Measurements from ENCODE around the gene PANK4.

PANK4 gene

DNA sequence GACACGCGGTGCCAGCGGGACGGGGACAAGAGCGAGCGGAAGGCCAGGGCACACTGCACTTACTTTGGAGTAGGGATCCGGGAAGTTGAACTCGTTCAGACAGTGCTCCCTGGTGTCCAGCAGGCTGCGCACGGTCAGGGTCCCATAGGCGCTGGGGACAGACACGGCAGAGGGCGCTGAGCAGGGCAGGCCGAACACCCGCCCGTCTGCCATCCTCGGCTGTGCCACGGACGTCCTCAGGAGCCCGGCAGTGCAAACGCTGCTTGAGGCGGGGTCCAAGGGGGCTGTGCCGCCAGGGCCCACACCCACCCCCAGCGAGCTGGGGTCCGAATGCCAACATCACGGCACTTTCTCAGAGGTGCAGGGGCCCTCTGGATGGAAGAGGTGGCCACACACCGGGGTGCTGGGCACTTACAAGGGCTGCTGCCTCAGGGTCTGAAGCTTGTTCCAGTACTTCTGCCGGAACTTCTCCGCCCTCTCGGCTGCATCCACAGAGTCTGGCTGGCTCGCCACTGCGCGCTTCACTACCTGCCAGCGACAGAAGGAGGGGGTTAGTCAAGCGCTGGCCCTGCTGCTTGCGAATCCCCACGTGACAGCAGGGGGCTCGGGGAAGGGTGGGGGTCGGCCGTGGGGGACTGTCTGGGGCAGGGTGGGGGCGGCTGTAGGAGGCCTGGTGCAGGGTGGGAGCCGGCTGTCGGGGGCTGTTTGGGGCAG, 12.3 kb downstream of the PANK4 start:
- no peak for DNase-seq

DNA sequence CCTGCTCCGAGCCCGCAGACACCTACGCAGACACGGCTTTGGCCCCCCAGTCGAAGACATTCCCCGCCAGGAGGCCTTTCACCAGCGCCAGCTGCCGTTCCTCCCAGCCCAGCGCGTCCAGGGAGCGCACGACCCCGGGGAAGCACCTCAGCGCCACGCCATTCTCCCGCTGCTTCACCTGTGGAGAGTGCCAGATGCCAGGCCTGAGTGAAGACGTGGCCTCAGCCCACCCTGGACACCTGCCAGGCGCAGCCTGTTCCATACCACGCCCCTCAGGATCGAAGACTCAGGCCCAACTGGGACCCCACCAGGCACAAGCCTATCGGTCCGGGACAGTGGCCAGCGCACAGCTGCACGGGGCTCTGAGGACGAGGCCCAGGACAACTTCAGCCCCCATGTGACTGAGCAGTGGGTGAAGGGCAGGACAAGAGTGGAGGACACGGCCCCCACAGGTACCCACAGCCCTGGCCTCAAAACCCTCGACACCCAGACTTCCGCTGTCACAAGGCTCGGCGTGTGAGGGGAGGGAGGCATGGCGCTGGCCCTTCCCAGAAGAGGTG, 13.5 kb downstream of the PANK4 start:
- DNase-seq: no peak

DNA sequence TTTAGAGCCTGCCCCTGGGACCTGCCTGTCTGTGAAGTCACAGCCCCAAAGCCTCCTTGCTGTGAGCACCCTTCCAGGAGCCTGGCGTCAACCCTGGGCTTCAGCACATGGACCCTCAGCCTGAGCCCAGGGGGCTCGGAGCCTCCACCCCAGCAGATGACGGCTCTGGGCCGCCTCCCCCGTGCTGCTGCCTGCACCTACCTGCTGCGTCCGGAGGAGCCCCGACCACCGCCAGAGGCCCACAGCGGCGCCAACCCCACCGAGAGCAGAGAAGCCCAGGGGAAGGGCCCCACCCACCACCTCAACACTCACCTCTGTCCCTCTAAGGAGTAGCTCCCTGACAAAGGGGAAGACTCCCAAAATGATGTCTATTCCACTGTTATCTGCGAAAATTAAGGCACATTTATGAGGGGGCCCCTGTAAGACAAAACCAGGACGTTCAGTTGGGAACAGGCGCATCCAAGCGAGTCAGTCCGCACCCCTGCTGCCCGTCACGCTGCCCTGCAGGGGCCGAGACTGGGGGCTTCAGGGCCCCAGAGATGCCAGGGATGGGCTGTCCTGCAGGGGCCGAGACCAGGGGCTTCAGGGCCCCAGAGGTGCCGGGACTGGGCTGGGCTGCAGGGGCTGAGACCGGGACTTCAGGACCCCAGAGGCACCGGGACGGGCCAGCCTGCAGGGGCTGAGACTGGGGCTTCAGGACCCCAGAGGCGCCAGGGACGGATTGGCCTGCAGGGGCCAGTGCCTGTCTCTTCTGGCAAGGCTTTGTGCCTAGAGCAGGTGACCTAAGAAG, 15.8 kb downstream of the PANK4 start:
- no peak for DNase-seq

DNA sequence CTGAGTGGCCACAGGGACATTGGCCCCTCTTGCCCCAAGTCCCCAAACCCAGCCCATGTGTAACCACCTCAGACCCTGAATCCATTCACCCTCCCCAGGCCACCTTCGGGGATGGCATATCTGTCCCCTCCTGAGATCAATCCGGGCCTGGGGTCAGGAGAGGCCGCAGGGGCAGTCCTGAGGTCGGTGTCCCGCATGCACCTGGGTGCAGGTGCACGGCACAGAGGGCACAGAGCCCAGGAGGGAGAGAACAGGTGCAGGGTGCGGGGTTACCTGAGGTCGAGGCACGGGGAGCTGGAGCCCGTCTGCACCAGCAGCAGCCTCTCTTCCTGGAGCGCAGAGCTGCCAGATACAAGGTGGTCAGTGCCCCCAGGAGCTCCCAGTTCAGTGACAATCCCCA, 16.8 kb downstream of the PANK4 start:
- no peak for DNase-seq

DNA sequence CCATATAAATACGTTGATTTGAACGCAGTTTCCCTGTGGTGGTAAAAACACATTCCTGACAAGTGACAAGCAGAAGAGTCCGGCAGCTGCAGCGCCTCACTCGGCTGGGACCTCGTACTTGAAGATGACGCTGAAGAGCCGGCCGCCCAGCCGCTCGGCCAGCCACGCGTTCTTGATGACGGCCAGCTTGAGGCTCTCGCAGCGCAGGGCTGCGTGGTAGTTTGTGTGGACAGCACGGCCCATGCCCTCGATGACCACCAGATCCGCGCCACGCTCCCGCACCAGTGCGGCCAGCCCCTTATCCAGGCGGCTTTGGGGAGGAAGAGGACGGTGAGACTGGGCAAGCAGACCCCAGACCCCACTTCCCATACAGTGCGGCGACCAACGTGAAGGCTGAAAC, 17.6 kb downstream of the PANK4 start:
- no peak for DNase-seq

DNA sequence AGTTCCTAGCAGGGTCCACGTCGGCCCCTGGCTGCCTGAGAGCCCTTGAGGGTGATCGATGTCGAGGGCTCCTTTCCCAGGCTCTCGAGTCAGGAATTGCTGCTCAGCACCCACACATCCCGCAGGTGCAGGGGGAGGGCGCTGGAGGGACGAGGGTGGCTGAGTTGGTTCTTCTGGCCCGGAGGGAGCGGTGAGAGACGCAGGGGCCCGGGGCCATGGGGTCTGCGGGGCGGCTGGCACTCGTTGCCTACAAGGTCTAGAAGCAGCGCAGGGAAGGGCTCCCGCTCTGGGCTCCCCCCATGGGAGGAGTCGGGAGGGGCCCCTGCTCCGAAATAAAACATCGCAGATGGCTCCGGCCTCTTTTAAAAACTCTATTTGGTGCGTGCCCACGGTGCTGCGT, 18.2 kb downstream of the PANK4 start:
- no peak for DNase-seq

DNA sequence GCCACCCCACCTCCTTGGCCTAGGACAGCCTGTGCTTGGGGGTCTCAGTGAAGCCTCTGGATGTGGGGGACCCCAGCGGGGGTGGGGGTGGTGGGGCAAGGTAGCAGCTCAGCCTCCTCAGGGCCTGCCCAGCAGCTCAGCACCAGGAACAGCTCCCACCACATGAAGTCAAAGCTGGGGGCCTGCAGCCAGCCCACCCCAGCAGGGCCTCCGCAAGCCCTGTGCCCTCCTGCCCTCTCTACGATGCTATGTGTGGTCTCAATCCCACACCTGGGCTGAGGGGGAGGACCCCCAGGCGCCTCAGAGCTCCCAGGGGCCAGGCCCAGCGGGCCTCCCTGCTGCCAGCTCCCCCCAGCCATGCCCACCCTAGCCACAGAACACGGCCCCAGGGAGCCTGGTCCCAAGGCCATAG, 18.6 kb downstream of the PANK4 start:
- DNase-seq: no peak

DNA sequence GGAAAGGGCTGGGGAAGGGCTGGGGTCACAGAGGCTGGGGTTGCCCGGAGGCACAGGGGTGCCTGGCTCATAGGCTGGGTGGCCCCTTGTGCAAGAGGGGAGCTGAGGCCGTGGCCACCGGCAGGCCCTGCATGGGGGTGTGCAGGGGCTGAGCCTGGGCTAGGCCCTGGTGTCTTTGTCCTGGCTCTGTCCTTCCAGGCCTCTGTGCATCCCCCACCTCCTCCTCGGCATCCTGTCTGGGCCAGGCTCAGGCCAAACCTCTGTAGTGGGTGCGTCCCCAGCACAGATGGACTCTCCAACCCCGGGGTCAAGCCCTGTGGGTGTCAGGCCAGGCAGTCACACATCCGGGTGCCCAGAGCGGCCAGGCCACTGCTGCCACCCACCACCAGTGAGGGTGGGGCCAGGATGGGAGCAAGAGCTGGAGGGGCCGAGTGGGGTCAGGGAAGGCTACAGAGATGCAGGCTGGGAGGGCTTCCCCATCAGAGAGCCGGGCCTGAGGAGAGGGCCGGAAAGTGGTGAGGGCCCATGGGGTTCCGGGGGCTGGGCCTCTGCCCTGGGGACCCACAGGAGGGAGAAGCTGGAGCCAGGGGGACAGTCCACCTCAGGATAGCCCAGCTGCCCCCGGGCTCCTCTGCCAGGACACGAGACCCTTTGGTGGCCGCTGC, 19.4 kb downstream of the PANK4 start:
- no peak for DNase-seq

DNA sequence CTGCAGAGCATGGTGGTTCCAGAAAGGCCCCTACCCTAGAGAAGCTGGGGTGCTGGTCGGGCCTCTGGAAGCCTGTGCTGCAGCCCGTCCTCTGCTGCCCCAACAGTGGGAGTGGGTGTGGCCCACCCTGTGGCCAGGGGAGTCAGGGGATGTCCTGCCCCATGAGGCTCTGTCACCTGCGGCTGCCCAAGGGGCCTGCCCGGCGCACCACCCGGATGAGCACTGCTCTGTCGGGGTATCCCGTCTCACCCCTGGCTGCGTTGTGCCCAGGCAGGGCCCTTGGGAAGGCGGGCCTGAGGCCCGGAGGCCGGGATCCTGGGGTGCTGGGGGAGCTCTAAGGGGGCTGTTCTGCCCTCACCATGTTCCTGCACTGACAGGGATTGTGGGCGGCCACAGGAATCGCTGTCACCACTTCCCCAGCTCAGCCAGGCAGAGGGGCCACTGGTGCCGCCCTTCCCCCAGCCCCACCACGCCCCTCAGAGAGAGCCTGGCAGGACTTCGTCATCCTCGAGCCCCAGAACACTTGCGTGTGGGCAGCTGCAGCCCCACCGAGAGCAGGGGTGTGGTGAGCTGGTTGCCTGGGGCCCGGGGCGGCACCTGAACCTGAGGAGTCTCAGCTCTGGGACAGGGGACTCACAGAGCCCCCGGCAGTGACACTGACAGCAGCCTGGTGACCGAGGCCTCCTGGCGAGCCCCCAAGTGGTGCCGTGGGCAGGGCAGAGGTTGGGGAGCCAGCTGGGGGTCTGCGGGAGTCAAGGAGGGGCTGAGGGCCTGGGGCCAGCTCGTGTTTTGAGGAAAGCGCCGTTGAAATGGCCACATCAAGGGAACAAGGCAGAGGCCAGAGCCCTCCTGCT, 20.2 kb downstream of the PANK4 start:
- no peak for DNase-seq

DNA sequence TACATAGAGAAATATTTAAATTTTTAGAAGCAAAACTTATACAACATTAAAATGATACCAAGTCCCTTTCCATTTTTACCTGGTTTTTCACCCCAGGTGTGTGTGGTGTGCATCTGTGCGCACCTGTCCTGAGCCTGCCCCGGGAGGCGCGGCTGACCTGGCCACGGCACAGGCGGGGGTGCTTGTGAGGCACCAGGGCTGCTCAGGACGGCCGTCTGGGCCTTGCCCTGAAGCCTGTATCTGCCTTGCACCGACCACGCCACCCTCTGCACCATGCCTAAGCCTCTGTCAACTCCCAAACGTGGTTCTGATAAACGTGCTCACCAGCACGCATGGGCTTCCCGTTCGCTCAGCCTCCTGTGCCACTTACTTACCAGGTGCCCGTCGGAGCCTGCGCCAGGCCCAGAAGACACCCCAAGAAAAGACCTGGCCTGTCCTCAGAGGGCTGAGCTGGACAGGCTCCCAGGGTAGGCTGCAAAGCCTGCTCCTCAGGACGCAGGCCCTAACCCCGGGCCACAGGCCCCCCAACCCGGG, 20.9 kb downstream of the PANK4 start:
- no peak for DNase-seq

DNA sequence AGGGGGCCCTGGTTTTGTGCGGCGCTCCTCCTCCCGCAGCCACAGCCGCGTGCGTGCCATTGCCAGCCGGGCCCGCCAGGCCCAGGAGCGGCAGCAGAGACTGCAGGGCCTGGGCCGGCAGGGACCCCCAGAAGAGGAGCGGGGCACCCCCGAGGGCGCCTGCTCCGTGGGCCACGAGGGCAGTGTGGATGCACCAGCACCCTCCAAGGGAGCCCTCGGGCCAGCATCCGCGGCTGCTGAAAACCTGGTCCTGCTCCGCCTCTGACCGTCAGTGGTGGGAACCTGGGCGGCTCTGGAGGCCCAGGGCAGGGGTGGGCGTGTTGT, 21.5 kb downstream of the PANK4 start:
- DNase-seq: no peak

DNA sequence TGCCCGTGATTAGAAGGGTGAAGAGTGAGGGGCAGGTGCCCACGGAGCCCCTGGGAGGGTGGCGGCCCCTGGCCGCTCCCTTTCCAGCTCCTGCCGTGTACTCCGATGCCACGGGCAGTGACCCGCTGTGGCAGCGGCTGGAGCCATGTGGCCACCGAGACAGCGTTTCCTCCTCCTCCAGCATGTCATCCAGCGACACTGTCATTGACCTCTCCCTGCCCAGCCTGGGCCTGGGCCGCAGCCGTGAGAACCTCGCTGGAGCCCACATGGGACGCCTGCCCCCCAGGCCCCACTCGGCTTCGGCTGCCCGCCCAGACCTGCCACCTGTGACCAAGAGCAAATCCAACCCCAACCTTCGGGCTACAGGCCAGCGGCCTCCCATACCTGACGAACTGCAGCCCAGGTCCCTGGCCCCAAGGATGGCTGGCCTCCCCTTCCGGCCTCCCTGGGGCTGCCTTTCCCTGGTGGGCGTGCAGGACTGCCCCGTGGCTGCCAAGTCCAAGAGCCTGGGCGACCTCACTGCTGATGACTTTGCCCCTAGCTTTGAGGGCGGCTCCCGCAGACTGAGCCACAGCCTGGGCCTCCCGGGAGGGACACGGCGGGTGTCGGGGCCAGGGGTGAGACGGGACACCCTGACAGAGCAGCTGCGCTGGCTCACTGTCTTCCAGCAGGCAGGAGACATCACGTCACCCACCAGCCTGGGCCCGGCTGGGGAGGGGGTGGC, 22.0 kb downstream of the PANK4 start:
- peak; percentile 51 for DNase-seq

DNA sequence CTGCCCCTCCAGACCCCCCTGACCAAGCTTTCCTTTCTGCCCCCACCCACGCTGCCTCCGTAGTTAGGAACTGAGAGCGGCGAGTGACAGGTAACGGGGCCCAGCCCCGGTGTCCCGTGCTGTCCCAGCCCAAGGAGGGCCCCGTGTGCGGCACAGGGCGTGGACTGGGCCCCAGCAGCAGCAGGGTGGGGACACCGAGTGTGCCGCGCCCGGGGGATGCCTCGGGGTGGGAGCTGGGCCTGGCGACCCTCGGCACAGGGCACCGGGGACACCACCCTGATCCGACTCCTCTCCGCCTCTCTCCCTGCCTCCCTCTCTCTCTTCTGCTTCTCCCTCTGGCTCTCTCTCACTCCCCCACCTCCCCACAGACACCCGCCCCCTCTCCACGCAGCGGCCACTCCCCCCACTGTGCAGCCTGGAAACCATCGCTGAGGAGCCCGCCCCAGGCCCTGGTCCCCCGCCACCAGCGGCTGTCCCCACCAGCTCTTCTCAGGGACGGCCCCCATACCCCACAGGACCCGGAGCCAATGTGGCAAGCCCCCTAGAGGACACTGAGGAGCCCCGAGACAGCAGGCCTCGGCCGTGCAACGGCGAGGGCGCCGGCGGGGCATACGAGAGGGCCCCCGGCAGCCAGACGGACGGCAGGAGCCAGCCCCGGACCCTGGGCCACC, 22.7 kb downstream of the PANK4 start:
- no peak for DNase-seq

DNA sequence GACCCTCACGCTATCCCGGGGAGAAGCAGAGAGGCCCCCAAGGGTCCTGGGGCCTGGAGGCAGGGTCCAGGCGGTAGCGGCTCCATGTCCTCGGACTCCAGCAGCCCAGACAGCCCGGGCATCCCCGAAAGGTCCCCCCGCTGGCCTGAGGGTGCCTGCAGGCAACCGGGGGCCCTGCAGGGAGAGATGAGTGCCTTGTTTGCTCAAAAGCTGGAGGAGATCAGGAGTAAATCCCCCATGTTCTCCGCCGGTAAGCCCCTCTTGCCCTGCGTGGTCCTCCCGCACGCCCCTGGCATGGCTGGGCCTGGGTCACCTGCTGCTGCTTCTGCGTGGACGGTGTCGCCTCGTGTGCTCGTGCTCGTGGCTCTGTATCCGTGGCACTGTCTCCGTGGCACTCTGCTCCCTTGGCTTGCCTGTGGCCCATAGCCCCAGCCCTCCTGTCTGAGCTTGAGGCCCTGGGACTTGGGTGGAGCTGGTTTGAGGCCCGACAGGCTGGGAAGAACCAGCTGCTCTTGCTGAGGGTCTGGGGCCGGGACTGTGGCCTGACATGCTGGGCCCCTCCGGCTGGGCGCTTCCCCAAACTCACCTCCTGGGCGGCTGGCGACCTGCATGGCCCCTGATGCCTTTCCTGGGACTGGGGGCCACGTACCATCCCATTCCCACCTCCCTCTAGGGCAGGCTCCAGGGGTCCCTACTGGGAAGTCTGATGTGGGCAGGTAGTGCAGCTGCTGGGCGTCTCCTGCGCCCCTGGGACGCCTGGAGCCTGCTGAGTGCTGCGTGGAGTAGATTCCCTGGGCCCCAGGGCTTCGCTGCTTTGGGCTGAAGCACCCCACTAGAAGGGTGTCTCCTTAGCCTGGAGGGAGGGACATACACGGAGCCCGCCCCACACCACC, 23.5 kb downstream of the PANK4 start:
- DNase-seq: no peak

DNA sequence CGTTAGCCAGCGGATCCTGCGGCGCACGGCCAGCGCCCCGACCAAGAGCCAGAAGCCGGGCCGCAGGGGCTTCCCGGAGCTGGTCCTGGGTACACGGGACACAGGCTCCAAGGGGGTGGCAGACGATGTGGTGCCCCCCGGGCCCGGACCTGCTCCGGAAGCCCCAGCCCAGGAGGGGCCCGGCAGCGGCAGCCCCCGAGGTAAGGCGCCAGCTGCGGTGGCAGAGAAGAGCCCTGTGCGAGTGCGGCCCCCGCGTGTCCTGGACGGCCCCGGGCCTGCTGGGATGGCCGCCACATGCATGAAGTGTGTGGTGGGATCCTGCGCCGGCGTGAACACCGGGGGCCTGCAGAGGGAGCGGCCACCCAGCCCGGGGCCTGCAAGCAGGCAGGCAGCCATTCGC, 24.2 kb downstream of the PANK4 start:
- no peak for DNase-seq

DNA sequence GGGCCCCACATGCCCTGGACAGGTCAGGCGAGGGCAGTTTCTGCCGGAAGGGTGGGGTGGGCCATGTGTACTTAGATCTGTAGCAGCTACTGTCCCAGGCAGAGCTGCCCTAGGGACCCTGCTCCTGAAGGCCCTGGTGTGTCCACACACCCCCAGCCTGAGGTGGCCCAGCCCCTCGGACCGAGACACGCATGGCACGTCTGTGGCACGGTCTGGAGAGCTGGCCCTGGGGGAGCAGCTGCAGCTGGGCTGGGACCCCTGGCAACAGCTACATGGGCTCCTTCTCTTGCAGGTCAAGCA, 24.6 kb downstream of the PANK4 start:
- no peak for DNase-seq

DNA sequence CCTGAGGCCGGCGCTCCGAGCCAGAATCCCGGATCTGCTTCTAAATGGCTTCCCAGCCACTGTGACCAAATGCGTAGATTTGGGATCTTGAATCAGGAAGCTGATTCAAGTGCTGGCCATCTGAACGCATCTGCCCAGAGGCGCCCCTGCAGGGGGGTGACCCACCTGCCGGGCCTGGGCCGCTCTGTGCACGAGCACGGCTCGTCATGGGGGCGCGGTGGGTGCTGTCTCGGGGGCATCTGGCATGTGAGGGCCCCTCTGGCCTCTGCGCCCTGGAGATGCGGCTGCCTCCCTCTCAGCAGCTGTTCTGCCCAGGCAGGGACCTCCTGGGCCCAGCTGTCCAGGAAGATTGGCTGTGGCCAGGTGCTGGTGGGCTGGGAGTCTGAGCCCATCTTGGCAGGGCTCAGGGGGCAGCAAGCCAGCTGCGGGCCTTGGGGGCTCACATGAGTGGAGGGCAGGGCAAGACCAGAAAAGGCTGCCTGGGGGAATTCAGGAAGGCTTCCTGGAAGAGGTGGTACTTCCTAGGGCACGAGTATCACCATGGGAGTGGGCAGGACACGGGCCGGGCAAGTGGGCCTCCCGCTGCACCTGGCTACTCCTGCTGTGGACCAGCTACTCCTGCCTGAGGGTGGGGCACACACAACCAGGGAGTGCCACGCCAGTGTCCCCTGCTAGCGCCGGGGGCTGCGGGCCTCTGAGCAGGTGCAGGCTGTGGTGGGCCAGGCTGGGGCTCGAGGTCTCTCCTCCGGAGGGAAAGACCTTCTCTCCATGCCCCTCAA, 25.2 kb downstream of the PANK4 start:
- DNase-seq: no peak

DNA sequence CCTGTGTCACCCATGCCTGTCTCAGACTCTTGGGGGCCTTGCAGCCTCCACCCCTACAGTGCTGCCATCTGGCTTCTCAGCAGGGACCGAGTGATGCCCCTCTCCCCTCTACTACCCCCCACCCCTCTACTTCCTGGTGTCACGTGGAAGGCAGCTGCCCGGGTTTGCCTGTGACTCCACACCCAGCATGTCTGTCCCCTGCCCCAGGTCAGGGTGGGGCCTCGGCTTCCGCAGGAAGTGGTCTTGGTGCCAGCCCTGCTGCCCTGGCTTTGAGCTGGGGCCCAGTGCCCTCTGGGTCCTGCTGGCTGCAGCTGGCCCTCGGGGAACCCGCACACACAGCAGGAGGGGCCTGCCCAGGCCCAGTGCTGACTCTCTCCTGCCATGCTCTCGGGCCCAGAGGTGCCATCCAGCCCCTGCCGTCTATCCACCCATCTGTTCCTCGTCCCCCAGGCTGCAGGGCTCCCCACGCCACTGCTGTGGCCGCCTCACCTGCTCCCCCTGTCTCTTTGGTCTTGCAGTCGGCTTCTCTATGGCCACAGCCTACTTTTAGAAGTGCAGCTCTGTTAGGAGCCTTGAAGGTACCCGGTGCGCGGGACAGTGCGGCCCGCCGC, 26.3 kb downstream of the PANK4 start:
- no peak for DNase-seq

DNA sequence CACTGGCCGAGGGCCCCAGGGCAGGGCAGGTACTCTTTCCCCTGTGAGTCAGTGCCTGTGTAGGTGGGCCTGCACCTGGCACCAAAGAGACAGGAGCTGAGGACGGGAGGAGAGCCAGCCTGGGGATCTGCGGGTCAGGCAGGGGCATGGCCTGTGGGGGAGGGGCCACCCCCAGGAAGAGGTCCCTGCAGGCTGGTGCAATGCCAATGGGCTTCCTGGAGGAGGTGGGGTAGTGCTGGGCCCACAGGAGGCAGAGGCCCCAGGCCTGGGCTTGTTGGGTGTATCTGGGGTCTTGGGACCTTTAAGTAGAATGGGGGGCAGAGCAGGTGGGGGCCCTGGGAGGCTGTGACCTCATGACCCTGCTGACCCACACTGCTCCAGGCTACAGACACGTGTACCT, 27.1 kb downstream of the PANK4 start:
- DNase-seq: no peak

All from right kidney (tissue), 1 donor.